GM19372 (cell line): ENCODE data around the gene KIF26B.
"Not testable (repeated sequence)": the region's sequence is repeated elsewhere in the genome, so short reads cannot be mapped to it uniquely, and the experiment has no call there.

ENCODE experiments used
- ATAC-seq: cut with Tn5 transposase; IDR thresholded peaks from one replicate; pipeline ENCODE4 v1.9.1; 2021; ENCODE audit warnings: mild to moderate bottlenecking, low read depth, moderate library complexity; ENCODE audit not compliant: unreplicated experiment

Gene KIF26B

DNA sequence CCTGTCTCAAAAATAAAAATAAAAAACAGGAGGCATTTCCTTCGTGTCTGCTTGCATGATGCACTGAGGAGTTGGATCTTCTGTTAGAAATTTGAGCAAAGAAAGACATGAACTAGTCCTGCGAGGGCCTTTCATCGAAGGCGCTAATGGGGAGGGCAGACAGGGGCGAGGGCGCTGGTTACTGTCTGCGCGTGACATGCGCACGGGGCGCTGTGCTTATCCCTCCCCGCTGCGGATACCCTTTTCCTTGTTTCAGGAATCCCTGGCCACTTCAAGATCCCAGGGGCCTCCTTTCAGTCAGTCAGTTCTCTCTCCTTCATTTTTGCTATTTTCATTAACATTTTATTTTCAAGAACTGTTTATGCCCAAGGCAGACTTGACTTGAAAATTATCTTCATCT is 545.8 kb downstream of the KIF26B start:
- no peak for ATAC-seq

DNA sequence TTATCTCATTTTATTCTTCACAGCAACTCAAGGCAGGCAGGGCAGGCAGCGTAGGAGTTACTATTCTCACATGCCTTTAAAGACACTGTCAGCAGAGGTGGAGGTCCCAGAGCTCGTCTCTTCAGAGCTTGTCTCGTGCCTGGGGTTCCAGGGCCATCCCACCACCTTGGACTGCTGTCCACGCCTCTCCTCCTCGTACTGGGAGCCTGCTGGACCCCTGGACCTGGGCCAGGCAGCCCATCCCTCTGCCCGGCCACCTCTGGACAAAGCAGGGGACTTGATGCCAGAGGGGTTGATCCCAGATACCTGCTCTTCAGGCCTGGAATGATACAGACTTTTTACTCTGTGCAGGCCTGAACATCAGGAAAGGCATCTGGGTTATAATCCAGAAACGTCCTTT is 546.8 kb downstream of the KIF26B start:
- no peak for ATAC-seq

DNA sequence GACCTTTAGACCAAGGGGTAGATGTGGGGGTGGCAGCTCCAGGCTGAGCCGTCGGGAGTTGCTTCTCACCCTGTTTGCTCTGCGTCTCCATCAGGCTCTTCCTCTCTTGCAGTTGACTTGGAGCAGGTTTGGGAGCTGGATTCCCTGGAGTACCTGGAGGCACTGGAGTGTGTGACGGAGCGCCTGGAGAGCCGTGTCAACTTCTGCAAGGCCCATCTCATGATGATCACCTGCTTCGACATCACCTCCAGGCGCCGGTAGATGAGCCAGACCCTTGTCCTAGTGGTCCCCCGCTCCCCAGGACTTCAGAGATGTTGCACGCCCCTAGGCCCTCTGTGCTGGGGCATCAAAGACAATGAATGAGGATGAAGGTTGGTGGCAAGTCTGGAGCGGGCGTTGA is 547.6 kb downstream of the KIF26B start:
- ATAC-seq, result no peak

DNA sequence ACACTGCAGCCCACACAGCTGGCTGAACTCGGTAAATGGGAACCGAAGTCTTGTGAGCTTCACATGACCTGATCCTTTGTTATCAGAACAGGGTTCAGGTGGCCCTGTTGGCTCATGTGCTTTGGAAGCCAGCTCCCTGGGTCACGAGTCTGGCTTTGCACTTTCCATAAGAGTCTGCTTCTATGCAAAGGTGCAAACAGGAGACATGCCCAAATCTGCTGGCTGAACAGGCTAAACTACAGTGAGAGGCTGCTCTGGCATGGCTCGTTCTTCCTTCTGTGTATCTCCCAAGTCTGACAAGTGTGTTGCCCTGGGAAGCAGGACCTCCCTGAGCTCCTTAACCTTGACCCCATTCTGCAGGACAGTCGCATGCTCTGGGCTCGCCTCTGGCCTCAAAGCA is 549.6 kb downstream of the KIF26B start:
- ATAC-seq, result no peak

- ATAC-seq, result no peak
Observed at GRCh38 chr1:245704765-245705164, 550.0 kb downstream of the KIF26B start.

DNA sequence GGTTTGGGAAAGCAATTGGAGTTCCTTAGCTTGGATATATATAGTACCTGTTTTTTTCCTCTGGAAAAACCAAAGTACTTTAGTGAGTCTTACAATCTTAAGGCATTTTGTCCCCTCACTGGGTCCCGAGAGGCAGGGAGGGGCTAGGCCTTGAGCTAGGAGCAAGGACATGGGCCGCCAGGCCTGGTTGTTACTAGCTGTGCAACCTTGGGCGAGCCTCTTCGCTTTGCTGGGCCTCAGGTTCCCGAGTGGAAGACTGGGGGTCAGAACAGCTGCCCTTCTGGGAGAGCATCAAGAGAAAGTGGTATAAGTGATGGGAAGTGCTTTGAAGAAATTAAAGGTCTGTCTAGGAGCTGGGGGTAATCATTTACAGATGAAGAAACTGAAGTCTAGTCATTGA is 553.2 kb downstream of the KIF26B start:
- ATAC-seq, result no peak

DNA sequence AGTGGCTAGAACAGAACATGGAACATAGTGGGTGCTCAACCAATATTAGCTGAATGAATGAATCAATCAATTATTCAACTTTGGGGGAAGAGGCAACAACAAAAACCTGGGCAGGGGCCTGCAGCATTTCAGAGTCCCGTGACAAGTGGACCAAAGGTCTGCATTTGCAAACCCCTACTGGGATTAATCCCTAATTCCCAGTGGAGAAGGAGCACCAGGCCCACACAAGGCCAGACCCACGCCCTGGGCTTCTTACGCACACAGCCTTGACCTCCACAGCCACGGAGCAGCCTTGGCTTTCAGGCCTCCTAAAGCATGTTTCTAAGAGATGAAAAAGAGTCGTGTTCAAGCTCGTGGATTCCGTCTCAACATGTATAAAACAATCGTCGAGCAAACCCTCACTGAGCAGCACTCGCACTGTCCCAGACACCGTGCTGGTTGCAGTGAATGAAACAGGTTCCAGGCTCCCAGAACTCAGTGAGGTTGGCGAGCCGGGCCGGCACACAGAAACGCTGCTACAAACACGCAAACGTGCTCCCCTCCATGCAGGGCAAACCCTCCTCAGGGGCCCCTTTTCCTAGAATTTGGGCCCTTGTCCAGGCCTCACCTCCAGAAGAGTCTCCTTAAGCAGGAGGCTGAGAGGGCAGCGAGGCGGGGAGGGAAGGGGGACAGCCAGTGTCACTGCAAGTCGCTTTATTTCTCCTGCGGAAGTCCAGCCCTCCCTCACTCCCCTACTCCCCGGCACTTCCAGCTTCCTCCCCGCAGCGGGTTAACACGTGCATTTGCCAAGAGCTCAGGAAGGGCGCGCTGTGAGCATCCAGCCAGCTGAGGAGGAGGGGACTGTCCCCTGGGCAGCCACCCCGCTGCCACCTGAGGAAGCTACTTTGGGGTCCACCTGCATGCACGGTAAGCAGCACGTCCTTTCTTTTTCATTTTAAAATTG is 556.4 kb downstream of the KIF26B start:
- ATAC-seq, result no peak

GRCh38 chr1:245714027-245714426 is 559.2 kb downstream of the KIF26B start:
- ATAC-seq, result not testable (repeated sequence)

DNA sequence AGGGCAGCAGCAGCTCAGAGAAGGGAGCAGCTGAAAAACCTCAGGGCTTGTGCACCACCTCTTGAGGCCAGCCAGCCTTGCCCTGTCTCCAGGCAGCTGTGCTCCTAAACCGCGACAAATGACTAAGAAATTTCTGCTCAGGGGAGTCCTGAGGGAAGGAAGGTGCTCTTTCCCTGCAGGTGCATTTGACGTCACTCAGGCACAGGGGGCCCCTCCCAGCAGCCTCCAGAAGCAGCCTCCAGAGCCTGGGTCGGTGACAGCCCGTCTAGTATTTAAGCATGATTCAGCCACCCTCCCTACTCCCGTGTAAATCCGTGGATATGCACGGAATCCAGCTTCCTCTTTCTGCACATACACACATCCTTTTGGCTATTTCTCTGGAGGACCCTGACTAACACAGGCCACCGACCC is 560.5 kb downstream of the KIF26B start:
- ATAC-seq, result no peak

GRCh38 chr1:245715970-245716369 is 561.2 kb downstream of the KIF26B start:
- ATAC-seq, result no peak

GRCh38 chr1:245716561-245716960 is 561.8 kb downstream of the KIF26B start:
- ATAC-seq, result no peak

- no peak for ATAC-seq
Observed at GRCh38 chr1:245717611-245718010, 562.8 kb downstream of the KIF26B start.

- no peak for ATAC-seq
Observed at GRCh38 chr1:245718123-245718522, 563.3 kb downstream of the KIF26B start.

- ATAC-seq, result no peak
Observed at GRCh38 chr1:245718951-245719350, 564.2 kb downstream of the KIF26B start.

GRCh38 chr1:245721488-245721887 is 566.7 kb downstream of the KIF26B start:
- ATAC-seq, result no peak

DNA sequence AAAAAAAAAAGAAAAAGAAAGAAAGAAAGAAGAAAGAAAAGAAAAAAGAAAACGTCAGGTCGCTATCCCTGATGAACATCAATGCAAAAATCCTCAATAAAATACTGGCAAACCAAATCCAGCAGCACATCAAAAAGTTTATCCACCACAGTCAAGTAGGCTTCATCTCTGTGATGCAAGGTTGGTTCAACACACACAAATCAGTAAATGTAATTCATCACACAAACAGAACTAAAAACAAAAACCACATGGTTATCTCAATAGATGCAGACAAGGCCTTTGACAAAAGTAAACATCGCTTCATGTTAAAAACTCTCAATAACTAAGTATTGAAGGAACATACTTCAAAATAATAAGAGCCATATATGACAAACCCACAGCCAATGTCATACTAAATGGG is 573.2 kb downstream of the KIF26B start:
- ATAC-seq, result not testable (repeated sequence)

DNA sequence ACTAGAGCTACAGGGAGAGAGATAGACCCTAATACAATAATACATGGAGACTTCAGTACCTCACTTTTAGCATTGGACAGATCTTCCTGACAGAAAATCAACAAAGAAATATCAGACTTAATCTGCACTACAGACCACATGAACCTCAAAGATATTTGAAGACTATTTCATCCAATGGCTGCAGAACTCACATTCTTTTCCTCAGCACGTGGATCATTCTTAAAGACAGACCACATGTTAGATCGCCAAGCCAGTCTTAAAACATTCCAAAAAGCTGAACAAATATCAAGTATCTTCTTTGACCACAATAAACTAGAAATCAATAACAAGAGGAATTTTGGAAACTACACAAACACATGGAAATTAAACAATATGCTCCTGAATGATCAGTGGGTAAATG is 576.0 kb downstream of the KIF26B start:
- ATAC-seq, result no peak

DNA sequence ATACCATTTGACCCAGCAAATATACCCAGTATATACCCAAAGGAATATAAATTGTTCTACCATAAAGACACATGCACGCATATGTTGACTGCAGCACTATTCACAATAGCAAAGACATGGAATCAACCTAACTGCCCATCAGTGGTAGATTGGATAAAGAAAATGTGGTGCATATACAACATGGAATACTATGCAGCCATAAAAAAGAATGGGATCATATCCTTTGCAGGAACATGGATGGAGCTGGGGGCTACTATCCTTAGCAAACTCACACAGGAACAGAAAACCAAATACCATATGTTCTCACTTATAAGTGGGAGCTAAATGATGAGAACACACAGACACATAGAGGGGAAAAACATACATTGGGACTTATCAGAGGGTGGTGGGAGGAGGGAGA is 585.6 kb downstream of the KIF26B start:
- not testable (repeated sequence) for ATAC-seq

DNA sequence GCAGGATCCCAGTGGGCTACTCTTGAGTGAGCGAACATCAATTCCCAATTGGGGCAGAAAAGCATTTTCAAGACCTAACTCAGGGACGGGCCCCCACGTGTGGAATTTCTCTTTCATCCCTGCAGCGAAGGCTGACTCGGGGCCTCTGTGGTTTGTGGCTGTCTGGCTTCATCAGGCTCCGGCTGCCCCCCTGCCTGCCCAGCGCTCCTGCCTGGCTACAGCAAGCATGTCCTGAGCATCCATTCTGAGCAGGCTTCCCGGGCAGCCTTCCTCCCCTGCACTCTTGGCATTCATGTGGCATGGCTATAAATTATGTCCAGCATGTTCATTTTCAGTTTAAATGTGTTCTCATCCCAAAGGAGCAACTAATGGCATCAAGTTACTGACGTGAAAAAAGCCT is 588.1 kb downstream of the KIF26B start:
- no peak for ATAC-seq

DNA sequence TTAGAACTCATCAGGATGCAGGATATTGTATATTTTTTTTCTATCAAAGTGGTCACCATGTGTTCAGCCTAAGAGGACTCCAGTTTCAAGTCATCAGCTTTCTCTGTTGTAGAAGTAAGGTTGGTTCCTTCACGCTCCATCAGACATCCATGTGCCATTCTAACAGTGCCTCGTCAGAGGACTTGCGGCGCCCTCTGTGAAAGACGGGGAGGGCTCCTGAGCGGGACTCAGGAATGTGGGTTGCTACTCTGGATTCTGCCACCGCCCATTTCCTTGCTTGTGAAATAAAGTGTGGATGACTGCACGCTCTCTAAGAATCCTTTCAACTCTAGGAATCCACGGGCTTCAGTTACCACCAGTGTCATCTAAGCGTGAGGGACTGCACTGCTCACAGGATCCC is 593.5 kb downstream of the KIF26B start:
- ATAC-seq, result no peak

DNA sequence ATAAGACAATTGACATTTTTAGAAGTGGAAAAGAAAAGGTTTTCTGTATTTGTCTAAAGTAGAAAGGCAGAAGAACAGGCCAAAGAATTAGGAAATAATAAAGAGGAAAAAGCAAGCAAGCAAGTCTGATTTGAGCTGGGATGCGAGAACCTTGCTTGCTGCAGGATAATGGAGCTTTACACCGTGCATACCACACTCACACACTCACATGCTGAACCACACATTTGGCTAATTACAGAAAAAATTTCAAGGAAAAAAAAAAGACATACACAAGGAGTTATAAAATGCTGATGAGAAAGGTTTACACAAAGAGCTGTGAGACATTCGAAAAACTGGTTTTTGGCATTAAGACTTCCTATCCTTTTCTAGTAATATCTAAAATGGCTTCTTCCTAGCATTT is 593.9 kb downstream of the KIF26B start:
- no peak for ATAC-seq

DNA sequence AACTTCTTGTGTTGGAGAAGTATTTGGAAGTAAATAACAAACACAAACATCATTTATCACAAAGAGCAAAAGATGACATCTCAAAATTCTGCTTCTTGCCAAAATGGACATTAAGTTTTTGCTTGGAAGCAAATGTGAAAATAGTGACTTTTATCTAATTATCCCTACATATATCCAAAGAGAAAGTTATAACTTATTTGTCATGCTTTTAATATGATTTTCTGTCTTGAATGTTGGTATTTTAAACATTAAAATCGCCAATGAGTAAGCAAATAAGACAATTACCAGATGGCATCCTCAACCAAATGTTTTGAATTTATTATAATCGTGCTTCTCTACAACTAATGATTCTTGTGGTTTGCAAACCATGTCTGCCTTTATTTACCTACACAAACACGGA is 594.3 kb downstream of the KIF26B start:
- ATAC-seq, result no peak
